ENCODE results near the gene IAH1. TPM values are rescaled to one million over a fixed set of nuclear protein-coding genes. Genes with fewer than 3 reads are reported as not detected.

The IAH1 gene
- total and polyA plus RNA-seq, 9 of the 15 experiments (the other 6 are each of a cell fraction or from before 2014, with no cell fraction given) = 0.04 to 19.3 (median 0.36) TPM; not detected in 3

DNA sequence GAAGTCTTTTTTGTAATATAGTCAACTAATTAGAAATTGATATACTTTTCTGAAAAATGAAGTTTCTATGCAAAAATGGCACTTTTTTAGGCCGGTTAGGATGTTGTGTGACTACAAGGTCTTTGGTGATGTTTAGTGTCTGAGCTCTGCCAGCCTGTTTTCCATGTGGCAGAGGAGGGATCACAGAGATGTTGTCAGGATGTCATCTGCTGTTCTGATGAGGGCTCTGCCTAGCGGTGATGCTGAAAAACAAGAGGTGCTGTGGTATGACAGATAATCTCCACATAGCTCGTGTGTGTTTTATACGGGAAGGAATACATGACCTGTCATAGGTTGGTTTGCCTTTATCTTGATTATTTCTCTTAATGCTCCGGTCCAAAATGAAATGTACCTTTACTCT is 12.0 kb upstream of the IAH1 start:
- ATAC-seq (no peak), FAIRE-seq (no peak), DNase-seq (ENCODE audit: extremely low read depth in 1 of 4, low spot score in 3 of 4) (no peak)
- Histone ChIP-seq H3K9me3 (replicated peaks; ENCODE audit: control insufficient read depth, insufficient read depth, low read depth, low read length) (no peaks in the 10 kb centered on the region), H3K4me1 (replicated peaks in 1 of 2; ENCODE audit: control insufficient read depth in 2 of 2, insufficient read depth in 2 of 2, low read length in 2 of 2) (peaks cover 0 to 4% of the 10 kb centered on the region in 2 experiments; a peak in 1 of 5 replicates), H2AFZ (ENCODE audit: low read depth, low read length) (no peak overlapping the region), H3K27me3 (ENCODE audit: control insufficient read depth in 2 of 2, insufficient read depth in 2 of 2, low read length in 2 of 2) (no peaks in the 10 kb centered on the region), H3K36me3 (ENCODE audit: control insufficient read depth, insufficient read depth, low read length) (peaks cover 67% of the 10 kb centered on the region), H4K20me1 (replicated peaks; ENCODE audit: control insufficient read depth, insufficient read depth, low read length) (no peaks in the 10 kb centered on the region), H3K4me2 (ENCODE audit: insufficient read depth, low read length) (no peak overlapping the region), H3K4me3 (no peak overlapping the region), H3K79me2 (ENCODE audit: control insufficient read depth, insufficient read depth, low read length) (no peaks in the 10 kb centered on the region), H3K9me1 (ENCODE audit: control insufficient read depth, insufficient read depth, low read length) (no peaks in the 10 kb centered on the region), H3K9ac (ENCODE audit: insufficient read depth in 1 of 2, low read depth in 2 of 2, low read length in 2 of 2) (no peak overlapping the region), H3K27ac (ENCODE audit: extremely low read depth, low read depth, low read length) (no peak overlapping the region)
- no TSS peak for BruUV-seq (replicated peaks)
- CTCF ChIA-PET (ENCODE audit: low intra/inter-chr PET ratio) = no interaction called here
- no peak for TF ChIP-seq TCF3 (CRISPR knock-in tag; IDR thresholded peaks at IDR 0.05)
- intact Hi-C loops (cut with micrococcal nuclease) (no loop called here), in situ Hi-C loops (cut with MboI) (no loop called here)
- POLR2A ChIA-PET = interaction anchor here (0.8 kb wide), 1 partner anchor 14 kb away, joined by 3 read pairs; no protein-coding TSS in a partner anchor
- WGBS (ENCODE audit: insufficient coverage, low coverage, missing lambda C conversion rate) = 95% methylated on average over 5 of the region's 5 CpGs

DNA sequence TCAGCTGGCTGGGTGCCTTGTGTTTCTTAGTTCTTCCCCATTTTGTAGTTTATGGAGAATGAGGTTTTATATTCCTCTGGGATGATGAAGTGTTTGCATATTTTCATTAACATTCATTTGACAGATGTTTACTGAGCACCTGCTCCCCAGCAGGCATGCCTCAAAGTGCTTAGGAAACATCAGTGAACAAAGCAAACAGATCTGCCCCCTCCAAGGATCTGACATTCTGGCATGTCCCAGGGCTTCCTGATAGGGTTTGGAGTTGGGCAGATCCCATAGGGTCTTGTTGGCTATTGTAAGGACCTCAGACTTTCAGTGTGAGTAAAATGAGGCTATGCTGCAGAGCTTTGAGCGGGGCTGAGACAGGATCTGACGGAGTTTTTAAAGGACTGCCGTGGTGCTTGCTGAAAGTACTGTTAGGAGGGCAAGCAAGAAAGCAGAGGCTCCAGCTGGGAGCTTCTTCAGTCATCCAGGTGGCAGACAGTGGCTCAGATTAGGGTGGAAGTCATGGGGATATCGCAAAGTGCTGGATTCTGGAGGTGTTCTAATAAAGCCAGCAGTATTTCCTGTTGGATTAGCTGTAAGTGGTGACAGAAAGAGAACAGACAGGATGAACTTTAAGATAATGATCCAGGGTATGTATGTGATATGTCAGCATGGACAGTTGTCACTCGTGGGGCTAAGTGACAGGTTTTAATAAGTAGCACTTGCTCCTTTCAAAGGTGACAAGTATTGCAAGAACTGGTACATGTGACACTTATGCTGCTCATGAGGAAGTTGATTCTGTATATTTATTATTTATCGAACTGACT is 11.3 kb upstream of the IAH1 start:
- FAIRE-seq (no peak), ATAC-seq (no peak), DNase-seq (ENCODE audit: extremely low read depth in 1 of 4, low spot score in 3 of 4) (no peak)
- in situ Hi-C loops (cut with MboI) = no loop called here
- Histone ChIP-seq H2AFZ (ENCODE audit: low read depth, low read length) (no peak overlapping the region), H3K36me3 (ENCODE audit: control insufficient read depth, insufficient read depth, low read length) (peaks cover 67% of the 10 kb centered on the region), H3K79me2 (ENCODE audit: control insufficient read depth, insufficient read depth, low read length) (no peaks in the 10 kb centered on the region), H3K9ac (ENCODE audit: insufficient read depth in 1 of 2, low read depth in 2 of 2, low read length in 2 of 2) (no peak overlapping the region), H3K4me3 (no peak overlapping the region), H4K20me1 (replicated peaks; ENCODE audit: control insufficient read depth, insufficient read depth, low read length) (no peaks in the 10 kb centered on the region), H3K9me1 (ENCODE audit: control insufficient read depth, insufficient read depth, low read length) (no peaks in the 10 kb centered on the region), H3K9me3 (replicated peaks; ENCODE audit: control insufficient read depth, insufficient read depth, low read depth, low read length) (no peaks in the 10 kb centered on the region), H3K27me3 (ENCODE audit: control insufficient read depth in 2 of 2, insufficient read depth in 2 of 2, low read length in 2 of 2) (no peaks in the 10 kb centered on the region), H3K4me1 (replicated peaks in 1 of 2; ENCODE audit: control insufficient read depth in 2 of 2, insufficient read depth in 2 of 2, low read length in 2 of 2) (peaks cover 0 to 4% of the 10 kb centered on the region in 2 experiments; a peak in 1 of 5 replicates), H3K27ac (ENCODE audit: extremely low read depth, low read depth, low read length) (no peak overlapping the region), H3K4me2 (ENCODE audit: insufficient read depth, low read length) (no peak overlapping the region)
- WGBS (ENCODE audit: insufficient coverage, low coverage, missing lambda C conversion rate) = 85% methylated on average over 6 of the region's 6 CpGs
- intact Hi-C loops (cut with micrococcal nuclease) = no loop called here
- CTCF ChIA-PET (ENCODE audit: low intra/inter-chr PET ratio) = no interaction called here
- no TSS peak for BruUV-seq (replicated peaks)
- POLR2A ChIA-PET = interaction anchor here (0.8 kb wide), 1 partner anchor 14 kb away, joined by 3 read pairs; no protein-coding TSS in a partner anchor
- TF ChIP-seq SETDB1 (IDR thresholded peaks at IDR 0.05; ENCODE audit: low read length) = no peak
- TF ChIP-seq, protein P1, sequence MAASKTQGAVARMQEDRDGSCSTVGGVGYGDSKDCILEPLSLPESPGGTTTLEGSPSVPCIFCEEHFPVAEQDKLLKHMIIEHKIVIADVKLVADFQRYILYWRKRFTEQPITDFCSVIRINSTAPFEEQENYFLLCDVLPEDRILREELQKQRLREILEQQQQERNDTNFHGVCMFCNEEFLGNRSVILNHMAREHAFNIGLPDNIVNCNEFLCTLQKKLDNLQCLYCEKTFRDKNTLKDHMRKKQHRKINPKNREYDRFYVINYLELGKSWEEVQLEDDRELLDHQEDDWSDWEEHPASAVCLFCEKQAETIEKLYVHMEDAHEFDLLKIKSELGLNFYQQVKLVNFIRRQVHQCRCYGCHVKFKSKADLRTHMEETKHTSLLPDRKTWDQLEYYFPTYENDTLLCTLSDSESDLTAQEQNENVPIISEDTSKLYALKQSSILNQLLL (CRISPR knock-in tag; IDR thresholded peaks at IDR 0.05; ENCODE audit: borderline replicate concordance) = no peak
- TF ChIP-seq RBM17 (IDR thresholded peaks at IDR 0.05; ENCODE audit: borderline replicate concordance, low read depth, low read length) = no peak
- TF ChIP-seq, protein P2, sequence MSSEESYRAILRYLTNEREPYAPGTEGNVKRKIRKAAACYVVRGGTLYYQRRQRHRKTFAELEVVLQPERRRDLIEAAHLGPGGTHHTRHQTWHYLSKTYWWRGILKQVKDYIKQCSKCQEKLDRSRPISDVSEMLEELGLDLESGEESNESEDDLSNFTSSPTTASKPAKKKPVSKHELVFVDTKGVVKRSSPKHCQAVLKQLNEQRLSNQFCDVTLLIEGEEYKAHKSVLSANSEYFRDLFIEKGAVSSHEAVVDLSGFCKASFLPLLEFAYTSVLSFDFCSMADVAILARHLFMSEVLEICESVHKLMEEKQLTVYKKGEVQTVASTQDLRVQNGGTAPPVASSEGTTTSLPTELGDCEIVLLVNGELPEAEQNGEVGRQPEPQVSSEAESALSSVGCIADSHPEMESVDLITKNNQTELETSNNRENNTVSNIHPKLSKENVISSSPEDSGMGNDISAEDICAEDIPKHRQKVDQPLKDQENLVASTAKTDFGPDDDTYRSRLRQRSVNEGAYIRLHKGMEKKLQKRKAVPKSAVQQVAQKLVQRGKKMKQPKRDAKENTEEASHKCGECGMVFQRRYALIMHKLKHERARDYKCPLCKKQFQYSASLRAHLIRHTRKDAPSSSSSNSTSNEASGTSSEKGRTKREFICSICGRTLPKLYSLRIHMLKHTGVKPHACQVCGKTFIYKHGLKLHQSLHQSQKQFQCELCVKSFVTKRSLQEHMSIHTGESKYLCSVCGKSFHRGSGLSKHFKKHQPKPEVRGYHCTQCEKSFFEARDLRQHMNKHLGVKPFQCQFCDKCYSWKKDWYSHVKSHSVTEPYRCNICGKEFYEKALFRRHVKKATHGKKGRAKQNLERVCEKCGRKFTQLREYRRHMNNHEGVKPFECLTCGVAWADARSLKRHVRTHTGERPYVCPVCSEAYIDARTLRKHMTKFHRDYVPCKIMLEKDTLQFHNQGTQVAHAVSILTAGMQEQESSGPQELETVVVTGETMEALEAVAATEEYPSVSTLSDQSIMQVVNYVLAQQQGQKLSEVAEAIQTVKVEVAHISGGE (CRISPR knock-in tag; IDR thresholded peaks at IDR 0.05) = no peak
- no peak for TF ChIP-seq ZNF224 (CRISPR knock-in tag; IDR thresholded peaks at IDR 0.05)

Data from K562 (cell line).